Measurements from ENCODE around the gene POLR1A.

Gene POLR1A

GRCh38 chr2:86062043-86062442 is 43.6 kb downstream of the POLR1A start:
- no peak for TF ChIP-seq ZFX (IDR thresholded peaks at IDR 0.05; ENCODE audit: borderline replicate concordance)
- TF ChIP-seq CTCF (IDR thresholded peaks at IDR 0.05), result no peak
- H3K27ac ChIP-seq, result no peak overlapping the region

DNA sequence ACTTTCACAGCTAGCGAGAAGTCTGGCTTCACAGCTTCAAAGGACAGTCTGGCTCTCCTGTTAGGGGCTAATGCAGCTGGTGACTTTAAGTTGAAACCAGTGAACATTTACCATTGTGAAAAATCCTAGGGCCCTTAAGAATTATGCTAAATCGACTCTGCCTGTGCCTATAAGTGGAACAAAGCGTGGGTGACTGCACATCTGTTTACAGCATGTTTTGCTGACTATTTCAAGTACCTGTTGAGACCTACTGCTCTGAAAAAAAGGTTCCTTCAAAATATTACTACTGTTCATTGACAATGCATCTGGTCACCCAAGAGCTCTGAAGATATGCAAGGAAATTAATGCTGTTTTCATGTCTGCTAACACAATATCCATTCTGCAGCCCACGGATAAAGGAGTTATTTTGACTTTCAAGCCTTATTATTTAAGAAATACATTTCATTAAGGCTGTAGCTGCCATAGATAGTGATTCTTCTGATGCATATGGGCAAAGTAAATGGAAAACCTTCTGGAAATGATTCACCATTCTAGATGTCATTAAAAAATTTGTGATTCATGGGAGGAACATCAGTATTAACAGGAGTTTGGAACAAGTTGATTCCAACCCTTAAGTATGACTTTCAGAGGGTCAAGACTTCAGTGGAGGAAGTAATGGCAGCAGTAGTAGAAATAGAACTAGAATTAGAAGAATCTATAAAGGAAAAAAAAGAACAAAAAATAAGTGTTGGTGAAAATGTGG is 48.9 kb downstream of the POLR1A start:
- TF ChIP-seq CTCF (IDR thresholded peaks at IDR 0.05) (no peak), ZFX (IDR thresholded peaks at IDR 0.05; ENCODE audit: borderline replicate concordance) (no peak)

DNA sequence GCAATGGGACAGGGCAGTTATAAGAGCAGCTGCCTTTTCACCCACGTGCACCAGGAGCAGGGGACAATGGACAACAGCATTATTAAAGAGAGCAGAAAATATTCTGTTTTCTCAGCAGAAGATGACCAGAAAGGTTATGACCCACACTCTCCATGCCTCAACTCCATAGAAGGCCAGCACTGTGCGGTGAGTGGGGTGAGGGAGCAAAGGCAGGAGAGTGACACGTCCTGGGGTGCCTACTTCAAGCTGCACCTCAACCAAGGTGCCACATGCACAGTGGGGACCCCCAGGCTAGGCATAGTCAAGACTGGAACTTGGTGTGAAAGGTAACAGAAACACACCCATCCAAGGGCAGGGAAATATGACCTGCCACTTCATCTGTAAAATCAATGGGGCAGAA is 50.4 kb downstream of the POLR1A start:
- no peak overlapping the region for H3K27ac ChIP-seq
- TF ChIP-seq ZFX (IDR thresholded peaks at IDR 0.05; ENCODE audit: borderline replicate concordance) (no peak), CTCF (IDR thresholded peaks at IDR 0.05) (no peak)

More for the DNA sequence above, 48.9 kb downstream of the POLR1A start:
- no peak overlapping the region for H3K27ac ChIP-seq

GRCh38 chr2:86054535-86055082 is 51.1 kb downstream of the POLR1A start:
- no peak overlapping the region for H3K27ac ChIP-seq
- TF ChIP-seq ZFX (IDR thresholded peaks at IDR 0.05; ENCODE audit: borderline replicate concordance) (no peak), CTCF (IDR thresholded peaks at IDR 0.05) (no peak)

GRCh38 chr2:86053166-86053565 is 52.5 kb downstream of the POLR1A start:
- H3K27ac ChIP-seq, result no peak overlapping the region
- TF ChIP-seq ZFX (IDR thresholded peaks at IDR 0.05; ENCODE audit: borderline replicate concordance), result no peak
- TF ChIP-seq CTCF (IDR thresholded peaks at IDR 0.05), result no peak

- no peak overlapping the region for H3K27ac ChIP-seq
- TF ChIP-seq CTCF (IDR thresholded peaks at IDR 0.05) (no peak), ZFX (IDR thresholded peaks at IDR 0.05; ENCODE audit: borderline replicate concordance) (no peak)
These were observed 53.0 kb downstream of the POLR1A start for GRCh38 chr2:86052676-86053075.

GRCh38 chr2:86052265-86052664 is 53.4 kb downstream of the POLR1A start:
- H3K27ac ChIP-seq, result no peak overlapping the region
- TF ChIP-seq ZFX (IDR thresholded peaks at IDR 0.05; ENCODE audit: borderline replicate concordance) (no peak), CTCF (IDR thresholded peaks at IDR 0.05) (no peak)

All from 22Rv1 (cell line).